Myocyte (in vitro differentiated cells): ENCODE data around the gene P2RX7. TPM values are rescaled to one million over a fixed set of nuclear protein-coding genes. Genes with fewer than 3 reads are reported as not detected.
A peak's percentile ranks its signal among the peaks of the same experiment; 100 is the strongest.
"Not testable (repeated sequence)": the region's sequence is repeated elsewhere in the genome, so short reads cannot be mapped to it uniquely, and the experiment has no call there.

Source experiments
- DNase-seq: peaks from one replicate; pipeline ENCODE4 v3.0.0-alpha.2; 2012; ENCODE audit warnings: low read depth
- total RNA-seq: library from RNA; depleted of rRNA; stranded (reverse); fragments of >200 nt; gene quantifications from 2 replicates; pipeline ENCODE4 v1.2.3, GENCODE V29; 2014

Gene P2RX7
- total RNA-seq, 1 donor from 2014 or later, result 0.11 TPM

DNA sequence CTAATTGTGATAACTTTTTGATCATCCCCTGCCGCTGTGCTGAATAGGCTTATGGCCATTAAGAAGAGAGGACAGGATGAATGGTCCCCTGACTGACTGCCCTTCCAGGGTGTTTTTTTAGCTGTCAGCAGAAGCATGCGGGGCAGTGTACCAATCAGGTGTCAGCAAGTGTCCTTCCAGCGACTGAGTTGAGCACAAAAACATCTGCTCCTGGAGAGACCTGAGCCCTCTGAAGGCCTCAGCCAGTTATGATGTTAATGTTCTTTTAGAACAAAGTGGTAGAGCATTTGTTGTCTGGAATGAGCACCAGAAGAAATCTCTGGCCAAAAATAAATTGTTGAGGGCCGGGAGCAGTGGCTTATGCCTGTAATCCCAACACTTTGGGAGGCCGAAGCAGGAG is 37.5 kb downstream of the P2RX7 start:
- DNase-seq, result no peak

DNA sequence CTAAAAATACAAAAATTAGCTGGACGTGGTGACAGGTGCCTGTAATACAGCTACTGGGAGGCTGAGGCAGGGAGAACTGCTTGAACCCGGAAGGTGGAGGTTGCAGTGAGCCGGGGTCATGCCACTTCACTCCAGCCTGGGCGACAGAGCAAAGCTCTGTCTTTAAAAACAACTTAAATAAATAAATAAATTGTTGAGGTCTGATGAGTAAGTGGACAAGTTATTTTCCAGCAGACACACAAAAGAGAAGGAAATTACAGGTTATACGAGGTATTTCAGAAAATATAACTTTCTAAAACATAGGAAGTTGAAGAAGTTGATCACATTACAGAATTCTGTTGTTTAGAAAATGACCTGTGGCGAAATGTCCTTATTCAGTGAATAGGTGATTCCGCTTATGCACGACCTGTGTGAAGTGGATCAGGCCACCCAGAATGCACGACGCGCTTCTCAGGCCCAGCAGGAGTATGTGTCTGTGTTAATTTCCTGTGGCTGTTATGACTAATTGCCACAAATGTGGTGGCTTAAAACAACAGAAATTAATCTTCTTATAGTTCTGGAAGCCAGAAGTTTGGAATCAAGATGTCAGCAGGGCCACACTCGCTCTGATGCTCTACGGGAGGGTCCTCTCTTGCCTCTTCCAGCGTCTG is 38.1 kb downstream of the P2RX7 start:
- no peak for DNase-seq

- no peak for DNase-seq
These were observed 39.5 kb downstream of the P2RX7 start for GRCh38 chr12:121172145-121172544.

DNA sequence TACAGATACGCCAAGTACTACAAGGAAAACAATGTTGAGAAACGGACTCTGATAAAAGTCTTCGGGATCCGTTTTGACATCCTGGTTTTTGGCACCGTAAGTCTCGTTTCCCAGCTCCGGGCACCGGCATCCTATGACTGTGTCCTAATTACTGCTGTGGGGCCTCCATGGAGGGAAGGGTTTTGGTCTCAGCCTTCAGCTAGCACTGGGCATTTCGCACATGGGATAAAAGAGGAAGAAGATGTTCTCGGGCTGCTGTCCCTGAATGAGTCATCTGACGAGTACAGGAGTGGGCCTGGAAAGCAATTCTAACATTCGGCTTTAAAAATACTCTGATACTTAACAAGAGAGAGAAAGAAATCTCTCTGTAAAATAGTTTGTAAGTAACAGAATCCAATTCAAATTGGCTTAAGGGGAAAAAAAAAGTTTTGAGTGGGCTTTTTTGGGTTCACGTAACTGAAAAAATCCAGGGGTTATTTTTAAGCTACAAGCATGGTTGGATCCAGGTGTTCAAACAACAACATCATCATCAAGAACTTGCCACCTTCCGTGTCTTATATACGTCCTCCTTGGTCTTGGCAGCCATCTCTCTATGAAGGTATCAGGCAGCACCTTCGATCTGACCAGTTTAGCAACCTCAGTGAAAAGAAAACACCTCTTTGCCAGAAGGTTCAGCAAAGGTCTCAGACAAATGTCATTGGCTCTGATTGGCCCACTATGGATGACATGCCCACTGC is 42.9 kb downstream of the P2RX7 start:
- no peak for DNase-seq

DNA sequence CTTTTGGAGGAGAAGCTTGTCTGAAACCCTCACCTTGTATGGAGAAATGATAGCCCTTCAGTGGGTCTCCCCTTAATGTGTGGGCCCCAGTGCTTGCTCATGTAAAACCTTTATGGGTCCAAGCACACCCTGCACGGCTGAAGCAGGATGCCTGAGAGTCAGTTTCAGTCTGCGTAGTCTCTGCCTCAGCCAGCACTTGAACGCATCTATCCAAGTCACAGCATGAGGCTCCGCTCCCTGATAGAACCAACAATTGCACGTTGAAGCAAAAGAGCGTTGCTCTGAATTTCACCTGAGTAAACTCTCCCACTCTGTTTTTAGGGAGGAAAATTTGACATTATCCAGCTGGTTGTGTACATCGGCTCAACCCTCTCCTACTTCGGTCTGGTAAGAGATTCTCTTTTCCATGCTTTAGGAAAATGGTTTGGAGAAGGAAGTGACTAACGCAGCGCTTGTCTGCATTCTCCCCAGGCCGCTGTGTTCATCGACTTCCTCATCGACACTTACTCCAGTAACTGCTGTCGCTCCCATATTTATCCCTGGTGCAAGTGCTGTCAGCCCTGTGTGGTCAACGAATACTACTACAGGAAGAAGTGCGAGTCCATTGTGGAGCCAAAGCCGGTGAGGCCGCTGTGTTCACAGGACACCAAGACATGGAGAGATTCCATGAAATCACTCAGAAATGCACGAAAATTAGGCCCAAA is 44.3 kb downstream of the P2RX7 start:
- DNase-seq, result no peak

- DNase-seq, result no peak
These were observed 48.5 kb downstream of the P2RX7 start for GRCh38 chr12:121181181-121181580.

DNA sequence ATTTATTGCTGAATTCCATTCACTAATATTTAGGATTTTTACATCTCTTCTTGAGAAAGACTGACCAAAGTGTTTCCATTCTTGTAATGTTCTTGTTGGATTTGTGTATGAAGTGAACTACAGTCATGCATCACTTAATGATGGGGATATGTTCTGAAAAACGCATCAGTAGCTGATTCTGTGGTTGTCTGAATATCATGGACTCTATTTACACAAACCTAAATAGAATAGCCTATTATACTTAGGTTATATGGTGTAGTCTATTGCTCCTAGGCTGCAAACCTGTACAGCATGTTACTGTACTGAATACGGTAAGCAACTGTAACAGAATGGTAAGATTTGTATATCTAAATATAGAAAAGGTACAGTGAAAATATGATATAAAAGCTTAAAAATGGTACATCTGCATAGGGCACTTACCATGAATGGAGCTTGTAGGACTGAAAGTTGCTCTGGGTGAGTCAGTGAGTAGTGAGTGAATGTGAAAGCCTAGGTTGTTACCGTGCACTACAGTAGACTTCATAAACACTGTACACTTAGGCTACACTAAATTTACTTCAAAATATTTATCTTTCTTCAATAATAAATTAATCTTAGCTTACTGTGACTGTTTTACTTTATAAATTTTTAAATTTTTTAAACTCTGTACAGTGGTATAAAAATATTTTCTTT is 49.7 kb downstream of the P2RX7 start:
- DNase-seq, result no peak

DNA sequence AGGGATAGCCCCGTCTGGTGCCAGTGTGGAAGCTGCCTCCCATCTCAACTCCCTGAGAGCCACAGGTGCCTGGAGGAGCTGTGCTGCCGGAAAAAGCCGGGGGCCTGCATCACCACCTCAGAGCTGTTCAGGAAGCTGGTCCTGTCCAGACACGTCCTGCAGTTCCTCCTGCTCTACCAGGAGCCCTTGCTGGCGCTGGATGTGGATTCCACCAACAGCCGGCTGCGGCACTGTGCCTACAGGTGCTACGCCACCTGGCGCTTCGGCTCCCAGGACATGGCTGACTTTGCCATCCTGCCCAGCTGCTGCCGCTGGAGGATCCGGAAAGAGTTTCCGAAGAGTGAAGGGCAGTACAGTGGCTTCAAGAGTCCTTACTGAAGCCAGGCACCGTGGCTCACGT is 51.7 kb downstream of the P2RX7 start:
- no peak for DNase-seq

DNA sequence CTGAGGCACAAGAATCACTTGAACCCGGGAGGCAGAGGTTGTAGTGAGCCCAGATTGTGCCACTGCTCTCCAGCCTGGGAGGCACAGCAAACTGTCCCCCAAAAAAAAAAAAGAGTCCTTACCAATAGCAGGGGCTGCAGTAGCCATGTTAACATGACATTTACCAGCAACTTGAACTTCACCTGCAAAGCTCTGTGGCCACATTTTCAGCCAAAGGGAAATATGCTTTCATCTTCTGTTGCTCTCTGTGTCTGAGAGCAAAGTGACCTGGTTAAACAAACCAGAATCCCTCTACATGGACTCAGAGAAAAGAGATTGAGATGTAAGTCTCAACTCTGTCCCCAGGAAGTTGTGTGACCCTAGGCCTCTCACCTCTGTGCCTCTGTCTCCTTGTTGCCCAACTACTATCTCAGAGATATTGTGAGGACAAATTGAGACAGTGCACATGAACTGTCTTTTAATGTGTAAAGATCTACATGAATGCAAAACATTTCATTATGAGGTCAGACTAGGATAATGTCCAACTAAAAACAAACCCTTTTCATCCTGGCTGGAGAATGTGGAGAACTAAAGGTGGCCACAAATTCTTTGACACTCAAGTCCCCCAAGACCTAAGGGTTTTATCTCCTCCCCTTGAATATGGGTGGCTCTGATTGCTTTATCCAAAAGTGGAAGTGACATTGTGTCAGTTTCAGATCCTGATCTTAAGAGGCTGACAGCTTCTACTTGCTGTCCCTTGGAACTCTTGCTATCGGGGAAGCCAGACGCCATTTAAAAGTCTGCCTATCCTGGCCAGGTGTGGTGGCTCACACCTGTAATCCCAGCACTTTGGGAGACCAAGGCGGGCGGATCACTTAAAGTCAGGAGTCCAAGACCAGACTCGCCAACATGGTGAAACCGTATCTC is 52.6 kb downstream of the P2RX7 start:
- DNase-seq, result no peak

DNA sequence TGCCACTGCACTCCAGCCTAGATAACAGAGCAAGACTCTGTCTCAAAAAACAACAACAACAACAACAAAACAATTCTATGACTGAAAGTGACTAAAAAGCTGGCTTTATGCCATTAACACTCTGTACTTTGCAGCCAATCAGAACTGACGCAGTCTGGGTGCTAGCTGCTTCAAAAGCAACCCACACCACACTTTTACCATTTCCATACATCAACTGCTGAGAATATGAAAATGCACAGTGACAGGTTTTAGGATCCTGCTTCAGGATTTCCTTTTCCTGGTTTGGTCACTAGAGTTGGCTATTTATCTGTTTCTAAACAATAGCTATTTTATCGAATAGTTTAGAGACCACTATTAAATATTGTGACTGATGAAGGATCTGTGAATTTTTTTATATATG is 54.1 kb downstream of the P2RX7 start:
- DNase-seq, result no peak

DNA sequence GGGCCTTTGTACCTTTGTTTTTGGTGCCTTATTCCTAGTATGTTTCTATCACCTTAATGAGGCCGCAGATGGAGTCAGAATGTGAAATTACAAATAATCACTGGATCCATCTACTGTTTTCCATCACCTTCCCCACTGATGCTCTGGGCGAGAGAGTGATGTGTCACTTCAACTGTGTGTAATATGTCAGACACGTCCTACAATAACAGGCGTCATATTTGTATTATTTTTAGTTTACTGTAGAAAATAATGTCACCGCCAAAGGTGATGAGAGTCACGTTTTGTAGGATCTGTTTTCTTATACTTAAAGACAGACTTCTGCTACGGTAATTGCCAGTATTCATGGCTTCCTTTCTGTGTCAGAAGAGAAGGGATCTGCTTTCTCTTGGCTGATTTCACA is 54.8 kb downstream of the P2RX7 start:
- no peak for DNase-seq

DNA sequence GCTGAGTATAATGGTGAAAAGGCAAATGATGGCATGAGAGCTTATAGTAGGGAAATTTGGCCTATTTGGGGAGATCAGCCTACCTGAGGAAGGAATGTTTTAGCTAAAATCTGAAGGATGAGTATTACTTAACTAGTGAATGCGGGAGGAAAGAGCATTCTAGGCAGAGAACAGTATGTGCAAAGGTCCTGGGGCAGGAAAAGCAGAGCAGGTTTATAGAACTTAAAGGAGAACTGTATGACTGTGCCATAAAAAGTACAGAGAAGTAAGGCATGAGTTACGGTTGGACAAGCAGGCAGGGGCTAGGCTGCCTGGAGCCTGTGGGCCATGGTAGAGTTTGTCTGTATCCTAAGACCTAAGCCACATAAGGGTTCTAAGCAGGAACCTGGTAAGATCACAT is 55.6 kb downstream of the P2RX7 start:
- DNase-seq, result no peak

DNA sequence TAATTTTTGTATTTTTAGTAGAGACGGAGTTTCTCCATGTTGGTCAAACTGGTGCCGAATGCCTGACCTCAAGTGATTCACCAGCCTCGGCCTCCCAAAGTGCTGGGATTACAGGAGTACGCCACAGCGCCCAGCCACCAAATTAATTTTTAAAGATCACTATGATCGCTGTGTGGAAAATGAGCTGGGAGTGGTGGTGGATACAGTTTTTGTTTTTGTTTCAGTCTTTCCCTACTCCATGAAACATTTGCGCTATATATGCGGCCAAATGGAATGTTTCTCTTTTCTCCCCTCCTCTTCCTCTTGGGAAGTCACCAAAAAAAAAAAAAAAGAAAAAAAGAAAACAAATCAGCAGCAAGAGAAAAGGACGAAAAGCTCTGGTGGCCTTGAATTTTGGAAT is 56.5 kb downstream of the P2RX7 start:
- DNase-seq, result no peak

DNA sequence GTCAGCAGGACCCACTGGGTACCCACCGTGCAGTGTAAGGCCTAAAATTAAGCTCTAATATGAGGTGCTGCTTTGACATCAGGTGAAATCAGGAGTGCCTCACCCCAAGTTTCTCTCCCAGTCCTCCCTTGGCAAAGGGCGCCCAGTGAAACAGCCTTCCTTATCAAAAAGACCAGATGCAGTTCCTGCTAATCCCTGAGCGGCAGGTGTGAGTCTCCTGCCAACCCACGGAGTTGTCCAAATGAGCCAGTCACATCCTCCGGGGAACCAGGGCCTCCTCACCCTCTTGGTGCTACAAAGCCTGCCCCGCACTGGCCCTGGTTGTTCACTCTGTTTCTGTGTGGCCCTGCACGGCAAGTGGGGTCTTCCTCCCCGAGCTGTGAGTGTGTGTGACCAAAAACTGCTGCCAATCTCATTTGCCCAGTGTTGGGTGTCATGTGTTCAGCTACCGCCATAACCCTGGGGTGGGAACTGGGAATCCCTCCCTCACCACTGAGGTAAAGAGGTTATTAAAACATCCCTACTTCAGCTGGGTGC is 57.0 kb downstream of the P2RX7 start:
- peak; percentile 23 for DNase-seq

- DNase-seq, result peak; percentile 61
These were observed 57.9 kb downstream of the P2RX7 start for GRCh38 chr12:121190523-121191031.

- no peak for DNase-seq
These were observed 58.5 kb downstream of the P2RX7 start for GRCh38 chr12:121191151-121191550.

GRCh38 chr12:121196902-121197301 is 64.2 kb downstream of the P2RX7 start:
- no peak for DNase-seq

- DNase-seq, result no peak
These were observed 66.3 kb downstream of the P2RX7 start for GRCh38 chr12:121198949-121199348.

DNA sequence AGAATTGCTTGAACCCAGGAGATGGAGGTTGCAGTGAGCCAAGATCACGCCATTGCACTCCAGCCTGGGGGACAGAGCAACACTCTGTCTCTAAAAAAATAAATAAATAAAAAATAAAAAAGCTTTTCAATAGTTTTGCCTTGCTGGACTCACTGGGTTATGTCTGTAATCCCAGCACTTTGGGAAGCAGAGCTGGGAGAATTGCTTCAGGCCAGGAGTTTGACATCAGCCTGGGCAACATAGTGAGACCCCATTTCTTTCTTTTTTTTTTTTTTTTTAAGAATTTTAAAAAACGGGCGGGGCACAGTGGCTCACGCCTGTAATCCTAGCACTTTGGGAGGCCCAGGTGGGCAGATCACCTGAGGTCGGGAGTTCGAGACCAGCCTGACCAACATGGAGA is 68.5 kb downstream of the P2RX7 start:
- DNase-seq, result not testable (repeated sequence)
